Measurements from ENCODE around the gene DCUN1D3.
A peak's percentile ranks its signal among the peaks of the same experiment; 100 is the strongest.

Gene DCUN1D3

GRCh38 chr16:20918486-20919239 is 18.5 kb upstream of the DCUN1D3 start:
- DNase-seq, result no peak

GRCh38 chr16:20916942-20917341 is 16.8 kb upstream of the DCUN1D3 start:
- DNase-seq, result no peak

GRCh38 chr16:20916289-20916688 is 16.1 kb upstream of the DCUN1D3 start:
- no peak for DNase-seq

GRCh38 chr16:20911361-20911760 is 11.2 kb upstream of the DCUN1D3 start:
- DNase-seq, result no peak

GRCh38 chr16:20910781-20911321 is 10.7 kb upstream of the DCUN1D3 start:
- peak; percentile 42 for DNase-seq

GRCh38 chr16:20906341-20907255 is 6.4 kb upstream of the DCUN1D3 start:
- no peak for DNase-seq

GRCh38 chr16:20905576-20905975 is 5.4 kb upstream of the DCUN1D3 start:
- DNase-seq, result no peak

GRCh38 chr16:20904507-20905081 is 4.4 kb upstream of the DCUN1D3 start:
- peak; percentile 63 for DNase-seq

- no peak for DNase-seq
Measured at GRCh38 chr16:20903899-20904506, 3.8 kb upstream of the DCUN1D3 start.

GRCh38 chr16:20903116-20903898 is 3.1 kb upstream of the DCUN1D3 start:
- DNase-seq, result no peak

- DNase-seq, result no peak
Measured at GRCh38 chr16:20902426-20902825, 2.3 kb upstream of the DCUN1D3 start.

- DNase-seq, result no peak
Measured at GRCh38 chr16:20901436-20902112, 1.4 kb upstream of the DCUN1D3 start.

- no peak for DNase-seq
Measured at GRCh38 chr16:20901068-20901435, 894 bp upstream of the DCUN1D3 start.

GRCh38 chr16:20899477-20900298 is 470 bp downstream of the DCUN1D3 start:
- no peak for DNase-seq

- DNase-seq, result no peak
Measured at GRCh38 chr16:20899071-20899470, 1.1 kb downstream of the DCUN1D3 start.

GRCh38 chr16:20897922-20898321 is 2.2 kb downstream of the DCUN1D3 start:
- DNase-seq, result no peak

- DNase-seq, result no peak
Measured at GRCh38 chr16:20897253-20897897, 2.8 kb downstream of the DCUN1D3 start.

- DNase-seq, result no peak
Measured at GRCh38 chr16:20894388-20894787, 5.8 kb downstream of the DCUN1D3 start.

GRCh38 chr16:20889625-20890275 is 10.4 kb downstream of the DCUN1D3 start:
- no peak for DNase-seq

GRCh38 chr16:20887207-20887606 is 13.0 kb downstream of the DCUN1D3 start:
- no peak for DNase-seq

Data from SIG-M5 (cell line).